ENCODE results near the gene PIP5K1C. TPM values are rescaled to one million over a fixed set of nuclear protein-coding genes. Genes with fewer than 3 reads are reported as not detected.

Gene PIP5K1C
- total RNA-seq, 1 donor from 2014 or later = 40.1 TPM

- H3K9me3 Mint-ChIP-seq = no peaks in the 10 kb centered on the region
- H3K4me3 Mint-ChIP-seq = no peak overlapping the region
Measured at GRCh38 chr19:3663838-3664237, 36.4 kb downstream of the PIP5K1C start.

DNA sequence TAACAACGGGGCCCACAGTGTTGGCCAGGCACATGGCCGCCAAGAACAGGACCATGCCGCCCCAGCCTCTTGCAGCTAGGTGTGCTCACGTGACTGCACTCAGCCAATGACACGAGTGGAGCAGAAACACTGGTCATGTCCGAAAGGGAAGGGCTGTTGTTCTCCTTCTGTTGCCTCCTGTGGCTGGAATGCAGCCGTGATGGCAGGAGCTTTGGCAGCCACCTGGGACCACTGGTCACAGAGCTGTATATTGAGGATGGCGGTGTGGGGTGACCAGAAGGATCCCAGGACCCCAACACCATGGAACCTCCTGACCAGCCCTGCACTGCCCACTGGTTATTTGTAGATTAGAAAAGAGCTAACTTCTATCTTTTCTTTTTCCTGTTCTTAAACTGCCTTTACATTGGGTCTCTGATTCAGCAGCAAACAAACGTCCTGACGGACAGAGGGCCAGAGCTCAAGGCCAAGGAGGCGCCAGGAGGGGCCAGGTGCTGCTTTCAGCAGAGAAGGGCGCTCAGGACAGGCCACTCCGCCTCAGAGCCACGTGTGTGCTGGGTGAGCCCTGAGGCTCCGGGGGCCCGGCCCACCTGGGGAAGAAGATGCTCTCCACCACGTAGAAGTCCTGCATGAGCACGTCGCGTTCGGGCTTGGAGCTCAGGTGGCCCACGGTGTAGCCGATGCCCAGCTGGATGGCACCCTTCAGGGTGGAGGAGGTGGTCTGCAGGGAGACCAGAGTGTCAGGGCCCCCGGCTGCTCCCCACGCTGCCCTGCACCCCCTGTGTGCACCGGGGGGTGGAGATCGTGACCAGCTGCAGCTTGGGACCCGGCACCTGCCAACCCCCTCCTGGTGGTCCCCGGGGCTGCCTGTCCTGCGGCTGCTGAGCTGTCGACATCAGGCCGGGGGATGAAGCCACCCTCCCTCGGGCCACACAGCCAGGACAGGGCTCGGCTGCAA, 38.7 kb downstream of the PIP5K1C start:
- no peaks in the 10 kb centered on the region for H3K36me3 Mint-ChIP-seq (ENCODE audit: low read depth)
- H3K4me3 Mint-ChIP-seq = no peak overlapping the region
- no peak overlapping the region for H3K27ac Mint-ChIP-seq (ENCODE audit: unreplicated experiment)
- DNase-seq (ENCODE audit: low read depth, low spot score) = no peak
- TF ChIP-seq, protein P1, sequence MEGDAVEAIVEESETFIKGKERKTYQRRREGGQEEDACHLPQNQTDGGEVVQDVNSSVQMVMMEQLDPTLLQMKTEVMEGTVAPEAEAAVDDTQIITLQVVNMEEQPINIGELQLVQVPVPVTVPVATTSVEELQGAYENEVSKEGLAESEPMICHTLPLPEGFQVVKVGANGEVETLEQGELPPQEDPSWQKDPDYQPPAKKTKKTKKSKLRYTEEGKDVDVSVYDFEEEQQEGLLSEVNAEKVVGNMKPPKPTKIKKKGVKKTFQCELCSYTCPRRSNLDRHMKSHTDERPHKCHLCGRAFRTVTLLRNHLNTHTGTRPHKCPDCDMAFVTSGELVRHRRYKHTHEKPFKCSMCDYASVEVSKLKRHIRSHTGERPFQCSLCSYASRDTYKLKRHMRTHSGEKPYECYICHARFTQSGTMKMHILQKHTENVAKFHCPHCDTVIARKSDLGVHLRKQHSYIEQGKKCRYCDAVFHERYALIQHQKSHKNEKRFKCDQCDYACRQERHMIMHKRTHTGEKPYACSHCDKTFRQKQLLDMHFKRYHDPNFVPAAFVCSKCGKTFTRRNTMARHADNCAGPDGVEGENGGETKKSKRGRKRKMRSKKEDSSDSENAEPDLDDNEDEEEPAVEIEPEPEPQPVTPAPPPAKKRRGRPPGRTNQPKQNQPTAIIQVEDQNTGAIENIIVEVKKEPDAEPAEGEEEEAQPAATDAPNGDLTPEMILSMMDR (conservative IDR thresholded peaks at IDR 0.05) = no peak
- no peaks in the 10 kb centered on the region for H3K4me1 Mint-ChIP-seq
- H3K9me3 Mint-ChIP-seq = no peaks in the 10 kb centered on the region
- H3K27me3 Mint-ChIP-seq (ENCODE audit: low read depth) = no peaks in the 10 kb centered on the region

More at GRCh38 chr19:3663838-3664237, 36.4 kb downstream of the PIP5K1C start:
- no peaks in the 10 kb centered on the region for H3K36me3 Mint-ChIP-seq (ENCODE audit: low read depth)
- TF ChIP-seq, protein P1 (conservative IDR thresholded peaks at IDR 0.05) = no peak
- H3K27me3 Mint-ChIP-seq (ENCODE audit: low read depth) = no peaks in the 10 kb centered on the region
- no peak overlapping the region for H3K27ac Mint-ChIP-seq (ENCODE audit: unreplicated experiment)
- DNase-seq (ENCODE audit: low read depth, low spot score) = no peak
- no peaks in the 10 kb centered on the region for H3K4me1 Mint-ChIP-seq

- no peaks in the 10 kb centered on the region for H3K9me3 Mint-ChIP-seq
- no peaks in the 10 kb centered on the region for H3K27me3 Mint-ChIP-seq (ENCODE audit: low read depth)
- H3K36me3 Mint-ChIP-seq (ENCODE audit: low read depth) = no peaks in the 10 kb centered on the region
- H3K27ac Mint-ChIP-seq (ENCODE audit: unreplicated experiment) = no peak overlapping the region
- H3K4me3 Mint-ChIP-seq = no peak overlapping the region
- no peak for DNase-seq (ENCODE audit: low read depth, low spot score)
- no peaks in the 10 kb centered on the region for H3K4me1 Mint-ChIP-seq
- TF ChIP-seq, protein P1 (conservative IDR thresholded peaks at IDR 0.05) = no peak
Measured at GRCh38 chr19:3660493-3661219, 39.6 kb downstream of the PIP5K1C start.

GRCh38 chr19:3659746-3660112, 40.5 kb downstream of the PIP5K1C start:
- H3K9me3 Mint-ChIP-seq = no peaks in the 10 kb centered on the region
- no peak for DNase-seq (ENCODE audit: low read depth, low spot score)
- no peaks in the 10 kb centered on the region for H3K4me1 Mint-ChIP-seq
- no peaks in the 10 kb centered on the region for H3K27me3 Mint-ChIP-seq (ENCODE audit: low read depth)
- H3K4me3 Mint-ChIP-seq = no peak overlapping the region
- TF ChIP-seq, protein P1 (conservative IDR thresholded peaks at IDR 0.05) = no peak
- H3K27ac Mint-ChIP-seq (ENCODE audit: unreplicated experiment) = no peak overlapping the region
- H3K36me3 Mint-ChIP-seq (ENCODE audit: low read depth) = no peaks in the 10 kb centered on the region

- no peaks in the 10 kb centered on the region for H3K4me1 Mint-ChIP-seq
- H3K27me3 Mint-ChIP-seq (ENCODE audit: low read depth) = no peaks in the 10 kb centered on the region
- no peaks in the 10 kb centered on the region for H3K36me3 Mint-ChIP-seq (ENCODE audit: low read depth)
- H3K4me3 Mint-ChIP-seq = no peak overlapping the region
- H3K27ac Mint-ChIP-seq (ENCODE audit: unreplicated experiment) = no peak overlapping the region
- H3K9me3 Mint-ChIP-seq = no peaks in the 10 kb centered on the region
- TF ChIP-seq, protein P1 (conservative IDR thresholded peaks at IDR 0.05) = no peak
- DNase-seq (ENCODE audit: low read depth, low spot score) = no peak
Measured at GRCh38 chr19:3658870-3659745, 41.2 kb downstream of the PIP5K1C start.

Measured in neural crest cell (in vitro differentiated cells).